ENCODE data around the gene ANKH. TPM values are rescaled to one million over a fixed set of nuclear protein-coding genes. Genes with fewer than 3 reads are reported as not detected.

Gene ANKH
- total and polyA plus RNA-seq, 10 of the 15 experiments (the other 5 are each of a cell fraction or from before 2014, with no cell fraction given) = 2.1 to 43.9 (median 14.4) TPM

- Histone ChIP-seq H3K9ac (ENCODE audit: control insufficient read depth, insufficient read depth, low read length) (no peak overlapping the region), H4K20me1 (ENCODE audit: control insufficient read depth, insufficient read depth) (no peaks in the 10 kb centered on the region), H3K4me2 (ENCODE audit: control insufficient read depth, insufficient read depth) (no peak overlapping the region), H3K4me1 (ENCODE audit: control insufficient read depth, insufficient read depth, low read length) (no peaks in the 10 kb centered on the region), H3K4me3 (no peak overlapping the region), H3K27me3 (replicated peaks in 1 of 2; ENCODE audit: control insufficient read depth in 2 of 2, insufficient read depth in 2 of 2, low read length in 1 of 2) (no peaks in the 10 kb centered on the region), H3K9me3 (replicated peaks; ENCODE audit: control insufficient read depth, insufficient read depth, low read length) (no peaks in the 10 kb centered on the region), H3K79me2 (ENCODE audit: control insufficient read depth, insufficient read depth, low read length) (no peaks in the 10 kb centered on the region), H3K27ac (ENCODE audit: control insufficient read depth, insufficient read depth) (no peak overlapping the region), H2AFZ (ENCODE audit: control insufficient read depth, low read depth, low read length) (no peak overlapping the region), H3K36me3 (ENCODE audit: control insufficient read depth in 2 of 2, insufficient read depth in 2 of 2, low read length in 1 of 2) (peaks cover 0 to 2% of the 10 kb centered on the region in 2 experiments; a peak in 2 of 4 replicates)
- FAIRE-seq (no peak), DNase-seq (ENCODE audit: low read depth, low spot score) (no peak), ATAC-seq (no peak)
- in situ Hi-C loops (cut with MboI) (no loop called here), intact Hi-C loops (cut with micrococcal nuclease; ENCODE audit: unreplicated experiment) (no loop called here)
- SMC1A ChIA-PET (ENCODE audit: uncharacterized antibody, unreplicated experiment) = interaction anchor here (1.0 to 1.7 kb wide), 2 partner anchors 8 to 9 kb away, joined by 3 to 4 read pairs; no protein-coding TSS in a partner anchor
- POLR2A ChIA-PET = no interaction called here
- no TSS peak for BruUV-seq (replicated peaks)
- RAD21 ChIA-PET (ENCODE audit: unreplicated experiment) = no interaction called here
- TF ChIP-seq EED (IDR thresholded peaks at IDR 0.05; ENCODE audit: low read depth) (no peak), YY1 (IDR thresholded peaks at IDR 0.05; ENCODE audit: low read depth, low read length) (no peak), NFYB (IDR thresholded peaks at IDR 0.05; ENCODE audit: insufficient read depth, low read depth, low read length) (no peak), MTA3 (IDR thresholded peaks at IDR 0.05; ENCODE audit: borderline replicate concordance, low read length) (no peak)
- WGBS (ENCODE audit: insufficient coverage, insufficient replicate concordance, low lambda C conversion rate, missing lambda C conversion rate) = 97% methylated on average over 3 of the region's 3 CpGs
- CTCF ChIA-PET = interaction anchor here (1.5 kb wide), 1 partner anchor 10 kb away, joined by 4 read pairs; no protein-coding TSS in a partner anchor
Measured at GRCh38 chr5:14771189-14771588, 100.4 kb downstream of the ANKH start.

- FAIRE-seq = no peak
- no peaks in the 10 kb centered on the region for H3K9me3 ChIP-seq (replicated peaks; ENCODE audit: control insufficient read depth, insufficient read depth, low read length)
- no peaks in the 10 kb centered on the region for H3K4me1 ChIP-seq (ENCODE audit: control insufficient read depth, insufficient read depth, low read length)
- ChIA-PET RAD21 (ENCODE audit: unreplicated experiment) (no interaction called here), CTCF (interaction anchor here (1.0 to 1.6 kb wide), 6 partner anchors 9 to 235 kb away, joined by 3 to 5 read pairs (median 4); no protein-coding TSS in a partner anchor), SMC1A (ENCODE audit: uncharacterized antibody, unreplicated experiment) (interaction anchor here (1.1 to 4.0 kb wide), 4 partner anchors 9 to 25 kb away, joined by 3 to 15 read pairs (median 3); no protein-coding TSS in a partner anchor), POLR2A (interaction anchor here (1.0 kb wide), 1 partner anchor 10 kb away, joined by 3 read pairs; no protein-coding TSS in a partner anchor)
- H3K4me3 ChIP-seq = no peak overlapping the region
- H4K20me1 ChIP-seq (ENCODE audit: control insufficient read depth, insufficient read depth) = no peaks in the 10 kb centered on the region
- in situ Hi-C loops (cut with MboI) = no loop called here
- H3K79me2 ChIP-seq (ENCODE audit: control insufficient read depth, insufficient read depth, low read length) = no peaks in the 10 kb centered on the region
- no TSS peak for BruUV-seq (replicated peaks)
- WGBS (ENCODE audit: insufficient coverage, insufficient replicate concordance, low lambda C conversion rate, missing lambda C conversion rate) = 90% methylated on average over 16 of the region's 17 CpGs
- H3K4me2 ChIP-seq (ENCODE audit: control insufficient read depth, insufficient read depth) = no peak overlapping the region
- no peak for DNase-seq (ENCODE audit: low read depth, low spot score)
- H3K36me3 ChIP-seq (ENCODE audit: control insufficient read depth in 2 of 2, insufficient read depth in 2 of 2, low read length in 1 of 2) = peaks cover 0 to 3% of the 10 kb centered on the region in 2 experiments; a peak in 2 of 4 replicates
- H3K27me3 ChIP-seq (replicated peaks in 1 of 2; ENCODE audit: control insufficient read depth in 2 of 2, insufficient read depth in 2 of 2, low read length in 1 of 2) = no peaks in the 10 kb centered on the region
- H2AFZ ChIP-seq (ENCODE audit: control insufficient read depth, low read depth, low read length) = no peak overlapping the region
- intact Hi-C loops (cut with micrococcal nuclease; ENCODE audit: unreplicated experiment) = no loop called here
- H3K9ac ChIP-seq (ENCODE audit: control insufficient read depth, insufficient read depth, low read length) = no peak overlapping the region
- no peak for ATAC-seq
- no peak overlapping the region for H3K27ac ChIP-seq (ENCODE audit: control insufficient read depth, insufficient read depth)
- TF ChIP-seq NR2C1 (IDR thresholded peaks at IDR 0.05) (no peak), FOS (IDR thresholded peaks at IDR 0.05; ENCODE audit: borderline replicate concordance, extremely low read depth, insufficient read length) (no peak), ZNF592 (IDR thresholded peaks at IDR 0.05) (no peak), NFIC (IDR thresholded peaks at IDR 0.05; ENCODE audit: low read depth, low read length) (no peak), SP1 (IDR thresholded peaks at IDR 0.05; ENCODE audit: low read depth, low read length) (no peak), ZBTB33 (IDR thresholded peaks at IDR 0.05) (no peak)
Measured at GRCh38 chr5:14768508-14769365, 102.8 kb downstream of the ANKH start.

Measured in GM12878 (cell line).